GM23338 (cell line): ENCODE results near the gene TPH1. TPM values are rescaled to one million over a fixed set of nuclear protein-coding genes. Genes with fewer than 3 reads are reported as not detected.

Experiments
- ATAC-seq: fragments of 200-7000 bp; cut with Tn5 transposase; 3 replicates; pipeline ENCODE4 v1.9.1; 2020
- DNase-seq: peaks from one replicate; pipeline ENCODE4 v3.0.0-alpha.2; 2015; ENCODE audit warnings: low spot score
- H2AFZ ChIP-seq: fragments of 200-600 bp; sonication (generic); 2 replicates; pipeline ENCODE4 v1.8.0; 2016; ENCODE audit warnings: antibody characterized with exemption, mild to moderate bottlenecking, moderate library complexity
- H3F3A ChIP-seq: fragments of 200-600 bp; sonication (generic); replicated peaks from 2 replicates; pipeline ENCODE4 v1.8.0; 2017; ENCODE audit warnings: antibody characterized with exemption, mixed run types, low read depth
- H3K27ac ChIP-seq: fragments of 200-600 bp; sonication (generic); 2 replicates; pipeline ENCODE4 v1.6.1; 2016; ENCODE audit warnings: low read depth
- H3K27me3 ChIP-seq: fragments of 200-600 bp; sonication (generic); 2 replicates; pipeline ENCODE4 v1.8.0; 2016; ENCODE audit warnings: mild to moderate bottlenecking, mixed run types, moderate library complexity; ENCODE audit not compliant: insufficient read depth
- H3K36me3 ChIP-seq: fragments of 200-600 bp; sonication (generic); 2 replicates; pipeline ENCODE4 v1.8.0; 2016; ENCODE audit warnings: mild to moderate bottlenecking; ENCODE audit not compliant: insufficient read depth
- H3K4me1 ChIP-seq: fragments of 200-600 bp; sonication (generic); 2 replicates; pipeline ENCODE4 v1.8.0; 2016; ENCODE audit warnings: mild to moderate bottlenecking, moderate library complexity; ENCODE audit not compliant: insufficient read depth
- H3K4me2 ChIP-seq: fragments of 200-600 bp; sonication (generic); 2 replicates; pipeline ENCODE4 v1.7.1; 2017; ENCODE audit warnings: mixed run types
- H3K4me3 ChIP-seq: fragments of 200-600 bp; sonication (generic); 2 replicates; pipeline ENCODE4 v1.6.1; 2016; ENCODE audit warnings: mixed run types
- H3K79me2 ChIP-seq: fragments of 200-600 bp; sonication (generic); replicated peaks from 2 replicates; pipeline ENCODE4 v1.8.0; 2017; ENCODE audit warnings: mild to moderate bottlenecking; ENCODE audit not compliant: insufficient read depth
- H3K9me2 ChIP-seq: fragments of 200-600 bp; sonication (generic); 2 replicates; pipeline ENCODE4 v1.8.0; 2017; ENCODE audit not compliant: insufficient read depth
- H4K20me1 ChIP-seq: fragments of 200-600 bp; sonication (generic); replicated peaks from 2 replicates; pipeline ENCODE4 v1.8.0; 2017; ENCODE audit warnings: mild to moderate bottlenecking; ENCODE audit not compliant: insufficient read depth
- H3K27ac Mint-ChIP-seq: 2 replicates; pipeline ENCODE4 v1.8.0; 2020; ENCODE audit warnings: inconsistent platforms, mild to moderate bottlenecking, moderate library complexity, mixed read lengths
- H3K27me3 Mint-ChIP-seq: 3 replicates; pipeline ENCODE4 v1.8.0; 2022; ENCODE audit warnings: low read depth, mild to moderate bottlenecking, moderate library complexity, mixed read lengths, inconsistent platforms; ENCODE audit not compliant: insufficient read depth, poor library complexity
- H3K36me3 Mint-ChIP-seq: 3 replicates; pipeline ENCODE4 v1.8.0; 2021; ENCODE audit warnings: low read depth, mild to moderate bottlenecking, inconsistent platforms, moderate library complexity, mixed read lengths
- H3K4me1 Mint-ChIP-seq: 3 replicates; pipeline ENCODE4 v1.8.0; 2020; ENCODE audit warnings: mild to moderate bottlenecking, inconsistent platforms, mixed read lengths
- H3K4me3 Mint-ChIP-seq: 3 replicates; pipeline ENCODE4 v1.8.0; 2021; ENCODE audit warnings: moderate library complexity, mild to moderate bottlenecking, inconsistent platforms, mixed read lengths
- H3K9me3 Mint-ChIP-seq: 3 replicates; pipeline ENCODE4 v1.8.0; 2020; ENCODE audit warnings: moderate library complexity, mild to moderate bottlenecking, inconsistent platforms, mixed read lengths
- CREB1 ChIP-seq: fragments of 250-450 bp; sonication (Bioruptor Pico); IDR thresholded peaks from 2 replicates; pipeline ENCODE4 v1.5.0; 2020; ENCODE audit warnings: low read depth, mild to moderate bottlenecking, moderate library complexity
- EZH2 ChIP-seq: fragments of 200-600 bp; sonication (generic); IDR thresholded peaks from one replicate; pipeline ENCODE4 v1.8.0; 2017; ENCODE audit warnings: antibody characterized with exemption, mild to moderate bottlenecking, low read depth; ENCODE audit not compliant: unreplicated experiment
- EZH2phosphoT487 ChIP-seq: fragments of 200-600 bp; sonication (generic); IDR thresholded peaks from one replicate; pipeline ENCODE4 v1.8.1; 2018; ENCODE audit warnings: antibody characterized with exemption; ENCODE audit not compliant: unreplicated experiment
- JUNB ChIP-seq: IDR thresholded peaks from one replicate; pipeline ENCODE4 v1.6.1; 2016; ENCODE audit warnings: antibody characterized with exemption; ENCODE audit not compliant: unreplicated experiment
- NANOG ChIP-seq: IDR thresholded peaks from 2 replicates; pipeline ENCODE4 v1.6.1; 2016; ENCODE audit warnings: antibody characterized with exemption, borderline replicate concordance
- POLR2AphosphoS5 ChIP-seq: IDR thresholded peaks from 2 replicates; pipeline ENCODE4 v1.6.1; 2016; ENCODE audit warnings: antibody characterized with exemption, low read depth
- REST ChIP-seq: IDR thresholded peaks from one replicate; pipeline ENCODE4 v1.6.1; 2018; ENCODE audit warnings: antibody characterized with exemption; ENCODE audit not compliant: unreplicated experiment
- STAT1 ChIP-seq: IDR thresholded peaks from one replicate; pipeline ENCODE4 v1.6.1; 2016; ENCODE audit warnings: antibody characterized with exemption; ENCODE audit not compliant: unreplicated experiment
- ZNF114 ChIP-seq: fragments of 250-450 bp; sonication (Bioruptor Pico); IDR thresholded peaks from 2 replicates; pipeline ENCODE4 v1.5.0; 2020; ENCODE audit warnings: mild to moderate bottlenecking, moderate library complexity
- ZNF331 ChIP-seq: fragments of 250-450 bp; sonication (Bioruptor Pico); IDR thresholded peaks from 2 replicates; pipeline ENCODE4 v1.5.0; 2020; ENCODE audit warnings: low read depth, mild to moderate bottlenecking, moderate library complexity
- ZNF462 ChIP-seq: fragments of 250-450 bp; sonication (Bioruptor Pico); IDR thresholded peaks from 2 replicates; pipeline ENCODE4 v1.5.0; 2020; ENCODE audit warnings: mild to moderate bottlenecking, moderate library complexity
- polyA plus RNA-seq: library from polyadenylated mRNA; unstranded; fragments of >200 nt; fragmentation: Nextera tagmentation; extraction: Ambion mirVana; gene quantifications from 2 replicates; pipeline ENCODE4 v1.2.1, GENCODE V29; 2016
- total RNA-seq: library from RNA; depleted of rRNA; stranded (reverse); fragments of >200 nt; shearing (Covaris generic); gene quantifications from 2 replicates; pipeline ENCODE4 v1.2.3, GENCODE V29; 2014
- TF ChIP-seq, protein P1 (sequence below), 2 experiments: fragments of 200-600 bp in 1 of 2; sonication (generic) in 1 of 2; conservative IDR thresholded peaks; 2 replicates each; pipeline versions ENCODE4 v1.5.1 to v1.6.1; 2016 to 2017; ENCODE audit warnings: antibody characterized with exemption in 2 of 2, low read depth in 2 of 2, mild to moderate bottlenecking in 2 of 2, moderate library complexity in 1 of 2
- TF ChIP-seq, protein P2 (sequence below): IDR thresholded peaks from 2 replicates; pipeline ENCODE4 v1.6.1; 2016; ENCODE audit warnings: antibody characterized with exemption

TPH1 gene
- total and polyA plus RNA-seq, 2 experiments from 2014 or later, result 0.07 to 0.13 TPM

GRCh38 chr11:18010977-18011586, 35.0 kb downstream of the TPH1 start:
- DNase-seq (no peak), ATAC-seq (no peak)
- H3K27me3 ChIP-seq, result peaks cover 19% of the 10 kb centered on the region
- peak overlapping the region; percentile 93 for H3K4me2 ChIP-seq
- Mint-ChIP-seq H3K36me3 (peaks cover 4% of the 10 kb centered on the region; the same call in 2 of the 3 replicates), H3K4me1 (peaks cover 27% of the 10 kb centered on the region), H3K27ac (no peak overlapping the region), H3K9me3 (no peaks in the 10 kb centered on the region), H3K4me3 (peak overlapping the region; percentile 84), H3K27me3 (peaks cover 9% of the 10 kb centered on the region)
- no peak for TF ChIP-seq ZNF331 (CRISPR knock-in tag)
- TF ChIP-seq, protein P1, sequence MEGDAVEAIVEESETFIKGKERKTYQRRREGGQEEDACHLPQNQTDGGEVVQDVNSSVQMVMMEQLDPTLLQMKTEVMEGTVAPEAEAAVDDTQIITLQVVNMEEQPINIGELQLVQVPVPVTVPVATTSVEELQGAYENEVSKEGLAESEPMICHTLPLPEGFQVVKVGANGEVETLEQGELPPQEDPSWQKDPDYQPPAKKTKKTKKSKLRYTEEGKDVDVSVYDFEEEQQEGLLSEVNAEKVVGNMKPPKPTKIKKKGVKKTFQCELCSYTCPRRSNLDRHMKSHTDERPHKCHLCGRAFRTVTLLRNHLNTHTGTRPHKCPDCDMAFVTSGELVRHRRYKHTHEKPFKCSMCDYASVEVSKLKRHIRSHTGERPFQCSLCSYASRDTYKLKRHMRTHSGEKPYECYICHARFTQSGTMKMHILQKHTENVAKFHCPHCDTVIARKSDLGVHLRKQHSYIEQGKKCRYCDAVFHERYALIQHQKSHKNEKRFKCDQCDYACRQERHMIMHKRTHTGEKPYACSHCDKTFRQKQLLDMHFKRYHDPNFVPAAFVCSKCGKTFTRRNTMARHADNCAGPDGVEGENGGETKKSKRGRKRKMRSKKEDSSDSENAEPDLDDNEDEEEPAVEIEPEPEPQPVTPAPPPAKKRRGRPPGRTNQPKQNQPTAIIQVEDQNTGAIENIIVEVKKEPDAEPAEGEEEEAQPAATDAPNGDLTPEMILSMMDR (conservative IDR thresholded peaks at IDR 0.05; ENCODE audit: low read depth in 2 of 2), result no peak
- TF ChIP-seq, protein P2, sequence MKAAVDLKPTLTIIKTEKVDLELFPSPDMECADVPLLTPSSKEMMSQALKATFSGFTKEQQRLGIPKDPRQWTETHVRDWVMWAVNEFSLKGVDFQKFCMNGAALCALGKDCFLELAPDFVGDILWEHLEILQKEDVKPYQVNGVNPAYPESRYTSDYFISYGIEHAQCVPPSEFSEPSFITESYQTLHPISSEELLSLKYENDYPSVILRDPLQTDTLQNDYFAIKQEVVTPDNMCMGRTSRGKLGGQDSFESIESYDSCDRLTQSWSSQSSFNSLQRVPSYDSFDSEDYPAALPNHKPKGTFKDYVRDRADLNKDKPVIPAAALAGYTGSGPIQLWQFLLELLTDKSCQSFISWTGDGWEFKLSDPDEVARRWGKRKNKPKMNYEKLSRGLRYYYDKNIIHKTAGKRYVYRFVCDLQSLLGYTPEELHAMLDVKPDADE, result no peak
- no peak for TF ChIP-seq ZNF114
- TF ChIP-seq EZH2, result no peak
- TF ChIP-seq POLR2AphosphoS5, result no peak
- no peak for TF ChIP-seq ZNF462 (CRISPR knock-in tag)
- TF ChIP-seq STAT1, result no peak
- TF ChIP-seq JUNB, result no peak
- no peak for TF ChIP-seq CREB1
- no peak for TF ChIP-seq EZH2phosphoT487
- TF ChIP-seq NANOG, result no peak
- TF ChIP-seq REST, result no peak
- H4K20me1 ChIP-seq, result no peaks in the 10 kb centered on the region; the same call in none of the 2 replicates
- H2AFZ ChIP-seq, result no peak overlapping the region
- no peaks in the 10 kb centered on the region for H3K9me2 ChIP-seq
- no peaks in the 10 kb centered on the region; the same call in 1 of the 2 replicates for H3F3A ChIP-seq
- no peaks in the 10 kb centered on the region for H3K36me3 ChIP-seq
- H3K79me2 ChIP-seq, result peaks cover 27% of the 10 kb centered on the region
- H3K4me1 ChIP-seq, result peaks cover 16% of the 10 kb centered on the region
- H3K27ac ChIP-seq, result no peak overlapping the region
- H3K4me3 ChIP-seq, result peak overlapping the region; percentile 99; the same call in 1 of the 2 replicates
